Activated CD4-positive, alpha-beta T cell treated with anti-CD3 and anti-CD28 coated beads for 24 hours (primary cell): ENCODE measurements around the gene EXT2.

Experiments
- DNase-seq, 2 donors: peaks; one replicate each; pipeline ENCODE4 v3.0.0-alpha.2; 2020; ENCODE audit warnings: low read depth in 2 of 2

The EXT2 gene

GRCh38 chr11:44243086-44243485 lies 147.6 kb downstream of the EXT2 start:
- no peak for DNase-seq

- DNase-seq = no peak
Observed at GRCh38 chr11:44243595-44244343, 148.3 kb downstream of the EXT2 start.

GRCh38 chr11:44244639-44245310 lies 149.3 kb downstream of the EXT2 start:
- no peak for DNase-seq

GRCh38 chr11:44246726-44247125 lies 151.2 kb downstream of the EXT2 start:
- DNase-seq = no peak

- DNase-seq = no peak
Observed at GRCh38 chr11:44247508-44247907, 152.0 kb downstream of the EXT2 start.

GRCh38 chr11:44248109-44248508 lies 152.6 kb downstream of the EXT2 start:
- DNase-seq = no peak

- no peak for DNase-seq
Observed at GRCh38 chr11:44250421-44250820, 154.9 kb downstream of the EXT2 start.

- DNase-seq = no peak
Observed at GRCh38 chr11:44252999-44253602, 157.6 kb downstream of the EXT2 start.

GRCh38 chr11:44255406-44256071 lies 160.1 kb downstream of the EXT2 start:
- DNase-seq = no peak

GRCh38 chr11:44256673-44257291 lies 161.3 kb downstream of the EXT2 start:
- DNase-seq = no peak

GRCh38 chr11:44257338-44258189 lies 162.1 kb downstream of the EXT2 start:
- DNase-seq = no peak

GRCh38 chr11:44258190-44258489 lies 162.7 kb downstream of the EXT2 start:
- no peak for DNase-seq

- DNase-seq = no peak
Observed at GRCh38 chr11:44258839-44259420, 163.5 kb downstream of the EXT2 start.

- no peak for DNase-seq
Observed at GRCh38 chr11:44260081-44260480, 164.6 kb downstream of the EXT2 start.

GRCh38 chr11:44261800-44262591 lies 166.5 kb downstream of the EXT2 start:
- no peak for DNase-seq

- no peak for DNase-seq
Observed at GRCh38 chr11:44263738-44264437, 168.4 kb downstream of the EXT2 start.

- no peak for DNase-seq
Observed at GRCh38 chr11:44264438-44264749, 168.9 kb downstream of the EXT2 start.

- DNase-seq = no peak
Observed at GRCh38 chr11:44264761-44265160, 169.3 kb downstream of the EXT2 start.

GRCh38 chr11:44266056-44266780 lies 170.7 kb downstream of the EXT2 start:
- DNase-seq = no peak
